DND-41 (cell line): ENCODE data around the gene IGFL3.
"Not testable (repeated sequence)": the region's sequence is repeated elsewhere in the genome, so short reads cannot be mapped to it uniquely, and the experiment has no call there.

Experiments used
- ATAC-seq: fragments of 200-7000 bp; cut with Tn5 transposase; 3 replicates; pipeline ENCODE4 v1.9.1; 2021; ENCODE audit warnings: low read depth; ENCODE audit not compliant: insufficient read depth
- DNase-seq: peaks from one replicate; pipeline ENCODE4 v3.0.0-alpha.2; 2020
- H2AFZ ChIP-seq: 2 replicates; pipeline ENCODE4 v1.6.0; 2012; ENCODE audit warnings: low read depth, low read length
- H3K27ac ChIP-seq: 2 replicates; pipeline ENCODE4 v1.5.1; 2012; ENCODE audit warnings: low read length, inconsistent platforms
- H3K27me3 ChIP-seq: fragments of 200-600 bp; sonication (generic); 2 replicates; pipeline ENCODE4 v1.6.0; 2012; ENCODE audit warnings: low read length, mild to moderate bottlenecking, inconsistent platforms; ENCODE audit not compliant: insufficient read depth, poor library complexity
- H3K36me3 ChIP-seq: 2 replicates; pipeline ENCODE4 v1.5.1; 2012; ENCODE audit warnings: low read length, inconsistent platforms; ENCODE audit not compliant: insufficient read depth
- H3K4me1 ChIP-seq: 2 replicates; pipeline ENCODE4 v1.5.1; 2012; ENCODE audit warnings: mild to moderate bottlenecking, low read length; ENCODE audit not compliant: insufficient read depth
- H3K4me2 ChIP-seq: 2 replicates; pipeline ENCODE4 v1.6.0; 2012; ENCODE audit warnings: mild to moderate bottlenecking, moderate library complexity, low read length, inconsistent platforms; ENCODE audit not compliant: insufficient read depth
- H3K4me3 ChIP-seq, 2 experiments: fragments of 200-600 bp in 1 of 2; shearing (Covaris generic) in 1 of 2; 2 replicates each; pipeline ENCODE4 v1.5.1; 2012 to 2016; ENCODE audit warnings: inconsistent platforms in 2 of 2, low read length in 2 of 2, mild to moderate bottlenecking in 2 of 2, low read depth in 1 of 2, moderate library complexity in 1 of 2
- H3K79me2 ChIP-seq: 2 replicates; pipeline ENCODE4 v1.6.0; 2012; ENCODE audit warnings: low read length, inconsistent platforms; ENCODE audit not compliant: insufficient read depth
- H3K9ac ChIP-seq: 2 replicates; pipeline ENCODE4 v1.6.0; 2012; ENCODE audit warnings: low read depth, mild to moderate bottlenecking, inconsistent platforms, low read length, moderate library complexity
- H3K9me3 ChIP-seq: 2 replicates; pipeline ENCODE4 v1.5.1; 2012; ENCODE audit warnings: low read length, moderate library complexity, mild to moderate bottlenecking, inconsistent platforms; ENCODE audit not compliant: insufficient read depth, severe bottlenecking
- H4K20me1 ChIP-seq: 2 replicates; pipeline ENCODE4 v1.6.0; 2012; ENCODE audit warnings: low read length; ENCODE audit not compliant: insufficient read depth
- EZH2 ChIP-seq: IDR thresholded peaks from 3 replicates; pipeline ENCODE4 v1.6.1; 2012; ENCODE audit warnings: borderline replicate concordance, low read depth, mild to moderate bottlenecking, moderate library complexity, low read length, inconsistent platforms; ENCODE audit not compliant: severe bottlenecking
- TF ChIP-seq, protein P1 (sequence below): IDR thresholded peaks from 2 replicates; pipeline ENCODE4 v1.5.1; 2012; ENCODE audit warnings: borderline replicate concordance, low read length, moderate library complexity, mild to moderate bottlenecking; ENCODE audit not compliant: poor library complexity, severe bottlenecking; ENCODE audit errors: extremely low read depth

IGFL3 gene

DNA sequence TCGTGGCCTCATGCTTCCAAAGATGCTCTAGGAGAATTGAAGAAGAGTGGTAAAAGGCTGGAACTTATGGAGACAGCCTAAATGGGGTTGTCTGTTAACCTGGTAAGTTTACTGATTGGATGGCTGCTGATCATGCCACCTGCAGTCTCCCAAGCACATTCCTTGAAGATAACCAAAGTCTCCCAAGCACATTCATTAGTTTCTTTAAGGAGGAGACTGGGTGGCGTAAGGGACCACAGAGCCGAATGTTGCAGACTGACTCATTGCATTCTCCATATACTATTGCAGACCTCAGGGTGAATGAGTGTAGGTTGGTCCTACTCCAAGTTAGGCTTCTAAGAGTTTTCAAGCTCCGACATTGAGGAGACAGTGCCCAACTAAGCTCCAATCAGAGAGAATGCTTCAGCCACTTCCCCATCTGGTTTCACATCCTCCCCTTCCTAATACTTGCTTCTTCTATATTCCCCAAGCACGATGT, at the start of gene IGFL3:
Gene IGFL3 (minus strand): TSS at position 51 of the 478 bp plus-strand sequence. CDS start 39 bp downstream, at position 12.
- DNase-seq = no peak
- no peak within 1 kb of the TSS for H3K9ac ChIP-seq
- no peaks in the 10 kb centered on the region for H3K36me3 ChIP-seq
- TF ChIP-seq, protein P1, sequence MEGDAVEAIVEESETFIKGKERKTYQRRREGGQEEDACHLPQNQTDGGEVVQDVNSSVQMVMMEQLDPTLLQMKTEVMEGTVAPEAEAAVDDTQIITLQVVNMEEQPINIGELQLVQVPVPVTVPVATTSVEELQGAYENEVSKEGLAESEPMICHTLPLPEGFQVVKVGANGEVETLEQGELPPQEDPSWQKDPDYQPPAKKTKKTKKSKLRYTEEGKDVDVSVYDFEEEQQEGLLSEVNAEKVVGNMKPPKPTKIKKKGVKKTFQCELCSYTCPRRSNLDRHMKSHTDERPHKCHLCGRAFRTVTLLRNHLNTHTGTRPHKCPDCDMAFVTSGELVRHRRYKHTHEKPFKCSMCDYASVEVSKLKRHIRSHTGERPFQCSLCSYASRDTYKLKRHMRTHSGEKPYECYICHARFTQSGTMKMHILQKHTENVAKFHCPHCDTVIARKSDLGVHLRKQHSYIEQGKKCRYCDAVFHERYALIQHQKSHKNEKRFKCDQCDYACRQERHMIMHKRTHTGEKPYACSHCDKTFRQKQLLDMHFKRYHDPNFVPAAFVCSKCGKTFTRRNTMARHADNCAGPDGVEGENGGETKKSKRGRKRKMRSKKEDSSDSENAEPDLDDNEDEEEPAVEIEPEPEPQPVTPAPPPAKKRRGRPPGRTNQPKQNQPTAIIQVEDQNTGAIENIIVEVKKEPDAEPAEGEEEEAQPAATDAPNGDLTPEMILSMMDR = no peak
- no peak for TF ChIP-seq EZH2
- H4K20me1 ChIP-seq = no peaks in the 10 kb centered on the region
- no peak within 1 kb of the TSS for H2AFZ ChIP-seq
- H3K79me2 ChIP-seq = no peaks in the 10 kb centered on the region
- no peaks in the 10 kb centered on the region for H3K9me3 ChIP-seq
- H3K27ac ChIP-seq = no peak within 1 kb of the TSS
- ATAC-seq = no peak
- no peak within 1 kb of the TSS for H3K4me3 ChIP-seq
- H3K27me3 ChIP-seq = peaks cover 34% of the 10 kb centered on the region
- no peaks in the 10 kb centered on the region for H3K4me1 ChIP-seq
- no peak within 1 kb of the TSS for H3K4me2 ChIP-seq

DNA sequence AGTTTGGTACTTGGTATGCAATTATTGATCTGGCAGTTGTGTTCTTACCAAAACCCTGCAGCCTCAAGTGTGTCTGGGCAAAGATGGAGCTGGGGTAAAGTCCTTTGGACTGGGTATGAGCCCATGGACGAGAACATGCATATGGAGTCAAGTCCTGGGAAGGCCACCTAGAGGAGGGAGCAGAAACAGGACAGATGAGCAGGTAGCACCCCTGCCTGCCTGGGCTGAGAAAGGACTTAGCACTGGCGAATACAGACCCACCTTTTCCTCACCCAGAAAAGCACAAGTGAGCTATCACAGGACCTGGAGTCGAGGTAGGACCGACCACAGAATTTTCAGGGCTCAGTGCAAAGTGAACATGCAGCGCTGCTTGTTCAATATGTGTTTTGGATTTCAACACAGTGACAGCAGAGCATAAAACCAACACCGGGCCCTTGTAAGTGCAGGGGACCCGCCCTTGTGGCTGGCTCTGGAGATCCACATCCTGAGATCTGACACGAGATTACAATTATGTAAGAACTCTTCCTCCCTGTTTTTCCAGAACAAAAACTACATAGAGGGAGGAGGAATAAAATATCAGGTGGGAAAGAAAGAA, 49.5 kb upstream of the IGFL3 start:
- Histone ChIP-seq H3K4me3 (no peak overlapping the region), H3K4me1 (no peaks in the 10 kb centered on the region), H4K20me1 (no peaks in the 10 kb centered on the region), H3K36me3 (no peaks in the 10 kb centered on the region), H3K9me3 (no peaks in the 10 kb centered on the region), H3K4me2 (no peak overlapping the region), H3K9ac (no peak overlapping the region), H3K79me2 (no peaks in the 10 kb centered on the region), H2AFZ (no peak overlapping the region), H3K27me3 (peaks cover 3% of the 10 kb centered on the region), H3K27ac (no peak overlapping the region)
- TF ChIP-seq EZH2 = no peak
- TF ChIP-seq, protein P1 = no peak
- DNase-seq = no peak
- no peak for ATAC-seq

DNA sequence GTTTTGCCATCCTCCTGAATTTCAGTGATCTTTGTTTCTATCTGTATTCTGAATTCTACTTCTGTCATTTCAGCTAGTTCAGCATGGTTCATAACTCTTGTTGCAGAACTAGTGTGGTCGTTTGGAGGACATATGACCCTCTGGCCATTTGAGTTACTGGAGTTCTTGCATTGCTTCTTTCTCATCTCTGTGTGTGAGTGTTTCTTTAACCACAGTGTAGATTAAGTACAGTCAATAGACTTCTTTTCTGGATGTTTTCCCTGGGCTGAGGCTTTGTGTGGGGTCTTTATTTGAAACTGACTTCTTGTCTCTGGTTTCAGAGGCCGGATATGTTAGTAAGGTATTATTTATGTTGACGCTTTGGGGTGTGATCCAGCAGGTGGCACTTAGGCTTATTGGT, 38.2 kb upstream of the IGFL3 start:
- peaks cover 4% of the 10 kb centered on the region for H3K9me3 ChIP-seq
- H3K27ac ChIP-seq = no peak overlapping the region
- H3K4me3 ChIP-seq = no peak overlapping the region
- H4K20me1 ChIP-seq = no peaks in the 10 kb centered on the region
- H3K79me2 ChIP-seq = no peaks in the 10 kb centered on the region
- no peaks in the 10 kb centered on the region for H3K27me3 ChIP-seq
- H3K36me3 ChIP-seq = no peaks in the 10 kb centered on the region
- H3K9ac ChIP-seq = no peak overlapping the region
- TF ChIP-seq EZH2 = no peak
- TF ChIP-seq, protein P1 = no peak
- DNase-seq (no peak), ATAC-seq (no peak)
- H3K4me1 ChIP-seq = no peaks in the 10 kb centered on the region
- no peak overlapping the region for H3K4me2 ChIP-seq
- H2AFZ ChIP-seq = no peak overlapping the region

DNA sequence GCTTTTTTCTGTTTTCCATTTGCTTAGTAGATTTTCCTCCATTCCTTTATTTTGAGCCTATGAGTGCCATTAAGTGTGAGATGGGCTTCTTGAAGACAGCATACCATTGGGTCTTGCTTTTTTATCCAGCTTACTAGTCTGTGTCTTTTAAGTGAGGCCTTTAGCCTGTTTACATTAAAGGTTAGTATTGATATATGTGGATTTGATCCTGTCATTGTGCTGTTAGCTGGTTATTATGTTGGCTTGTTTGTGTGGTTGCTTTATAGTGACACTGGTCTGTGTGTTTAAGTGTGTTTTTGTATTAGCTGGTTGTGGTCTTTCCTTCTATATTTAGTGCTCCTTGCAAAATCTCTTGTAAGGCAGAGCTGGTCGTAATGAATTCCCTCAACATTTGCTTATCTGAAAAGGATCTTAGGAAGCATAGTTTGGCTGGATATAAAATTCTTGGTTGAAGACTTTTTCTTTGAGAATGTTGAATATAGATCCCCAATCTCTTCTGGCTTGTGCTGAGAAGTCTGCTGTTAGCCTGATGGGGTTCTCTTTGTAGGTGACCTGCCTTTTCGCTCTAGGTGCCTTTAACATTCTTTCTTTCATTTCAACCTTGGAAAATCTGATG, 37.3 kb upstream of the IGFL3 start:
- H4K20me1 ChIP-seq, H3K4me2 ChIP-seq, H3K27ac ChIP-seq, H3K79me2 ChIP-seq, DNase-seq, H3K27me3 ChIP-seq, H2AFZ ChIP-seq, H3K4me1 ChIP-seq, H3K9me3 ChIP-seq, H3K4me3 ChIP-seq, ATAC-seq, H3K36me3 ChIP-seq, H3K9ac ChIP-seq: not testable (repeated sequence)
